HUES64 (cell line): Measurements from ENCODE around the gene NFRKB.
"Not testable (repeated sequence)": the region's sequence is repeated elsewhere in the genome, so short reads cannot be mapped to it uniquely, and the experiment has no call there.

ENCODE experiments used
- H3K27ac ChIP-seq: 2 replicates; pipeline ENCODE4 v1.7.0; 2013; ENCODE audit warnings: low read depth, low read length, inconsistent platforms
- H3K27me3 ChIP-seq: 2 replicates; pipeline ENCODE4 v1.6.1; 2013; ENCODE audit warnings: mild to moderate bottlenecking, low read length; ENCODE audit not compliant: insufficient read depth
- H3K36me3 ChIP-seq: 2 replicates; pipeline ENCODE4 v1.6.1; 2013; ENCODE audit warnings: mild to moderate bottlenecking, low read length; ENCODE audit not compliant: insufficient read depth
- H3K4me1 ChIP-seq: 2 replicates; pipeline ENCODE4 v1.6.1; 2013; ENCODE audit warnings: mild to moderate bottlenecking, low read length, moderate library complexity; ENCODE audit not compliant: insufficient read depth
- H3K4me3 ChIP-seq: 2 replicates; pipeline ENCODE4 v1.5.1; 2013; ENCODE audit warnings: mild to moderate bottlenecking, low read length, moderate library complexity
- H3K9ac ChIP-seq: 2 replicates; pipeline ENCODE4 v1.6.1; 2013; ENCODE audit warnings: mild to moderate bottlenecking, low read depth, low read length
- H3K9me3 ChIP-seq: 2 replicates; pipeline ENCODE4 v1.6.1; 2013; ENCODE audit warnings: low read depth, low read length; ENCODE audit not compliant: insufficient read depth
- WGBS: fragments of 150-250, 120-280 bp; methylation state at CpG from one replicate; pipeline ENCODE4 v1.1.7; 2013; ENCODE audit warnings: missing lambda C conversion rate; 5-methylcytosine and 5-hydroxymethylcytosine counted together

Gene NFRKB

DNA sequence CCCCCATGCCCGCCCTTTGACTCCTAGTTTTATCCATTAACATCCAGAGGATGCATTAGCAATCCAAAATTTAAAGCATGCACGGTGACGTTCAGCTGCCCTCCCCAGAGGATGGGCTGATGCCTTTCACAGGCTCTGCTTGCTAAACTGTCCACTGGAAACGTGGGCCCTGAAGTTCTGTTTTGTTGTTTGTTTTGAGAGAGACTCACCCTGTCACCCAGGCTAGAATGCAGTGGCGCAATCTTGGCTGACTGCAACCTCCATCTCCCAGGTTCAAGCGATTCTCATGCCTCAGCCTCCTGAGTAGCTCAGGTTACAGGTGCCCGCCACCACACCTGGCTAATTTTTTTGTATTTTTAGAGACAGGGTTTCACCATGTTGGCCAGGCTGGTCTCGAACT lies 39.3 kb downstream of the NFRKB start:
- H3K27me3 ChIP-seq = no peaks in the 10 kb centered on the region
- no peaks in the 10 kb centered on the region for H3K4me1 ChIP-seq
- no peak overlapping the region for H3K27ac ChIP-seq
- H3K4me3 ChIP-seq = no peak overlapping the region
- no peak overlapping the region for H3K9ac ChIP-seq
- H3K36me3 ChIP-seq = peaks cover 24% of the 10 kb centered on the region
- no peaks in the 10 kb centered on the region for H3K9me3 ChIP-seq
- 88% methylated on average over 8 of the region's 8 CpGs for WGBS

DNA sequence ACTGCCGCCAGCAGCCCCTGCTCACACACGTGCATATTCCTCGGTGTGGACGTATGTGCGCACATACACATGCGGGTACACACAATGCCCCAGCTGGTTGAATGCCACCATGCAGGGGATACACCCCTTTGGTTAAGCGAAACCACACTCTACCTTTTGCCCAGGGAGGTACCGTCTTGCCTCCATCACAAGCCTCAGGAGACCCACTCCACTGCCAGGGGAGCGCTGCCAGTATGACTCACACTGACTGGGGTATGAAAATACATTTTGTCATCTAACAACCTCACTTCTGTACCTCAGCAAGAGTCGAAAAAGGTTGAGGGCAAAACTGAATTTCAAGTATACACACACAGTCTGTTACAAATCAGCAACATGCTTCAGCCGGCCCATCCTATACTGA lies 40.3 kb downstream of the NFRKB start:
- H3K4me3 ChIP-seq = no peak overlapping the region

DNA sequence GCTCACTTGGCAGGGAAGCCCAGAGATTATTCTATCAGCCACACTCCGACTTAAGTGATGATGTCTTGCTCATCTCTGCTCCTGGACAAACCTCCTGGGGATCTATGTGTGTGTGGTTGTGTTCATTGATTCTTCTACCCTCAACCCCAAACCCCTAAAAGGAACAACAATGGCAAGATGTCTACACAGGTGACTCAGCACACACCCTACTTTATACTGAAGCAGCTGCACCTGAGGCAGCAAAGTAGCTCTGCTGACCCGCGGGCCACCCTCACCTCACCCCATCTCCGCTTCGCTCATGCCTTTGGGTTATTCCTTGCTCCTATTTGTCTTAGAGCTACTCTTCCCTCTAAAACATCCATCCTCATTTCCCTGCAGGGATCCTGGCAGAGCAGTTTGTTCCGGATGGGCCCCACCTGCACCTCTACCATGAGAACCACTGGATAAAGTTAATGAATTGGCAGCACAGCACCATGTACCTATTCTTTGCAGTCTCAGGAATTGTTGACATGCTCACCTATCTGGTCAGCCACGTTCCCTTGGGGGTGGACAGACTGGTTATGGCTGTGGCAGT lies 41.1 kb downstream of the NFRKB start:
- Histone ChIP-seq H3K4me3 (no peak overlapping the region), H3K4me1 (no peaks in the 10 kb centered on the region), H3K36me3 (peaks cover 8% of the 10 kb centered on the region; the same call in 1 of the 2 replicates), H3K9ac (no peak overlapping the region), H3K27ac (no peak overlapping the region), H3K9me3 (no peaks in the 10 kb centered on the region), H3K27me3 (no peaks in the 10 kb centered on the region)
- 94% methylated on average over 7 of the region's 7 CpGs for WGBS

More for the DNA sequence above, 40.3 kb downstream of the NFRKB start:
- Histone ChIP-seq H3K9ac (no peak overlapping the region), H3K9me3 (no peaks in the 10 kb centered on the region), H3K36me3 (peaks cover 14% of the 10 kb centered on the region), H3K27me3 (no peaks in the 10 kb centered on the region), H3K27ac (no peak overlapping the region), H3K4me1 (no peaks in the 10 kb centered on the region)
- WGBS = 90% methylated on average over 11 of the region's 11 CpGs

DNA sequence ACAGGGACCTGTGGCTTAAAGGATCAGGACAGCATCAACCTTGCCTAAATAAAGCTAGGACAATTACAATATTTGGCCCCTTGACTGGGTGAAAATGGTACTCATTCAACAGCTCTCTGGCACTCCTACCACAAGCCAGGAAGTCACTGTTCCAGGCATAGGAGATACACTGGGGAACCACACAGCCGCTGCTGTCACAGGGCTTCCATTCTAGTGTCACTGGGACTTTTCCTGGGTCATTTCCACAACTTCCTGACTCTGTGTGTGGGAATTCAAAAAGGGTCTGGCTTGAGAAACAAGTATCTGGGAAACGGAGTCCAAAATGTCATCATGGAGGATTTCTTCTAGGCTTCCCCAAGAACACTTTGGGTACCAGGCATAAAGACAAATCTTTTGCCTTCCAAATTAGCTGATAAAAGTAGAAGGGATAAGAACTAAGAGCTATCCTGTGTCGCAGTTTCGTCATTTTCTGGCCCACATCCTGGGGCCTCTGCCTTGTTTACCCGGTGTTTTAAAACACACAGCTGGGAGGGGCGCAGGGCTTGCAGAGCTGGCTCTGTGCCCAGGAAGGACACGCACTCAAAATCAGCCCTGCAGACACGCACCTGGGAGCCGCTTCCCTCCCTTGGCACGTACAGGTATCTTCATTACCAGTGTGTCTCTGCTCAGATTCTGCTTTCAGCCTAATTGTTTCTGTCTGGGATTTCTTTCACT lies 41.7 kb downstream of the NFRKB start:
- H3K27ac ChIP-seq = no peak overlapping the region
- 85% methylated on average over 10 of the region's 10 CpGs for WGBS
- no peaks in the 10 kb centered on the region for H3K27me3 ChIP-seq
- H3K4me1 ChIP-seq = no peaks in the 10 kb centered on the region
- no peak overlapping the region for H3K9ac ChIP-seq
- H3K4me3 ChIP-seq = no peak overlapping the region
- peaks cover 3% of the 10 kb centered on the region; the same call in 1 of the 2 replicates for H3K36me3 ChIP-seq
- H3K9me3 ChIP-seq = no peaks in the 10 kb centered on the region

DNA sequence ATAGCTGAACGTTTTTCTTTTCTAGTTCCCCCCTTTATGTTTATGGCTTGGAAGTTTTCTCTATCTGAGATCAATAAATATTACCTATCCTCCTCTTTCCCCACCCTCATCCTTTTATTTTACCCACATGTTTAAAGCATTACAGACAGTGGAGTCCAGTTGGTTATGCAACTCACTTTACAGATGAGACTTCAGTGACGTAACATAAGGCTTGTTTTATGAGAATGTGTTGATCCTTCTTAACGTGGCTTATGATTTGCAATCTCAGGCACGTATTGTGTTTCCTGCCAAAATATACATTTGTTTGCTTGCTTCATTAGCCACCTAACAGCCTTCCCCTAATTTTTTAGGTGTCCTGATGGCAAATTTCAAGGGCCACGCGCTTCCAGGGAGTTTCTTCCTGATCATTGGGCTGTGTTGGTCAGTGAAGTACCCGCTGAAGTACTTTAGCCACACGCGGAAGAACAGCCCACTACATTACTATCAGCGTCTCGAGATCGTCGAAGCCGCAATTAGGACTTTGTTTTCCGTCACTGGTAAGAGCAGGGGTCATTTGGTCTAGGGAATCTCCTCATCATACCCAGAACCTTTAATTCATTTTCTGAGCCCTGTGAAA lies 43.1 kb downstream of the NFRKB start:
- no peak overlapping the region for H3K9ac ChIP-seq
- 95% methylated on average over 14 of the region's 15 CpGs for WGBS
- H3K9me3 ChIP-seq = no peaks in the 10 kb centered on the region

DNA sequence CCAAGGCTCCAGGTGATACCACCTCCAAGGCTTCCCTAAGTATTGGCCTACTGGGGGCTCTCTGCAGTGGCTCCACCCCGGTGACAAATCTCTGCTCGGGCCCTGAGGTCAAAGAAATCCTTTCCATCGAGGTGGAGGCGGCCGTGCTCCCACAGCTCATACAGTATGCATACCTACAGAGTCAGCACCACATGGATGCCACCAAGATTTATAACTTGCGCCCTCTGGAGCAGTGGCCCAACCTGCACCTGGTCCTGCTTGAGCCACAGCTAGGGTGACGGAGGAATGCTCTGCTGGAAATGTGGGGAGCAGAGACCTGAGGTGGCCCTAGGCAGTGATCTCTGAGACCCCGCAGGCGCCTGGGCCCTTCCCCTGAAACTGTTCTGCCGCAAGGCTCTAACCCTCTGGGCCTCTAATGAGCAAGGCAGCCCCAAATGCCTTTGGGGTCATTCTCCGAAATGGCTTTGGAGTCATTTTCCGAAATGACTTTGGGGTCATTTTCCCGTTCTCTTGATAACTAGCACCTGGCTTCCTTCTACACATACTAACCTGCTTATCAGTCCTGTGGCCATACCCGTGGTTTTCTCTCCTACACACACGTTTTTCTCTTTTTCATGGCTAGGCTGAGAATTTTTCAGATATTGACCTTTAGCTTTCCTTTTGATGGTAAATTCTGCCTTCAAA lies 45.8 kb downstream of the NFRKB start:
- H3K9me3 ChIP-seq = no peaks in the 10 kb centered on the region
- H3K27me3 ChIP-seq = no peaks in the 10 kb centered on the region
- 92% methylated on average over 15 of the region's 15 CpGs for WGBS
- H3K27ac ChIP-seq = no peak overlapping the region
- H3K4me1 ChIP-seq = no peaks in the 10 kb centered on the region
- no peak overlapping the region for H3K4me3 ChIP-seq
- no peaks in the 10 kb centered on the region for H3K36me3 ChIP-seq
- no peak overlapping the region for H3K9ac ChIP-seq

More for the DNA sequence above, 43.1 kb downstream of the NFRKB start:
- H3K27me3 ChIP-seq = no peaks in the 10 kb centered on the region
- H3K27ac ChIP-seq = no peak overlapping the region
- H3K4me1 ChIP-seq = no peaks in the 10 kb centered on the region
- no peaks in the 10 kb centered on the region for H3K36me3 ChIP-seq
- H3K4me3 ChIP-seq = no peak overlapping the region

DNA sequence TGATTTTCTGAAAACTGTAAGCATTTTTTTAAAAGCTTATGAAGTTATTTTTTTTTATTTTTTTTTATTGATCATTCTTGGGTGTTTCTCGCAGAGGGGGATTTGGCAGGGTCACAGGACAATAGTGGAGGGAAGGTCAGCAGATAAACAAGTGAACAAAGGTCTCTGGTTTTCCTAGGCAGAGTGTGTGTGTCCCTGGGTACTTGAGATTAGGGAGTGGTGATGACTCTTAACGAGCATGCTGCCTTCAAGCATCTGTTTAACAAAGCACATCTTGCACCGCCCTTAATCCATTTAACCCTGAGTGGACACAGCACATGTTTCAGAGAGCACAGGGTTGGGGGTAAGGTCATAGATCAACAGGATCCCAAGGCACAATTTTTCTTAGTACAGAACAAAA lies 48.0 kb downstream of the NFRKB start:
- not testable (repeated sequence) for H3K4me3 ChIP-seq, H3K27me3 ChIP-seq, H3K4me1 ChIP-seq, H3K9ac ChIP-seq, H3K27ac ChIP-seq, H3K36me3 ChIP-seq, H3K9me3 ChIP-seq
- WGBS = no CpG with 5 or more reads among the region's 3 CpGs

DNA sequence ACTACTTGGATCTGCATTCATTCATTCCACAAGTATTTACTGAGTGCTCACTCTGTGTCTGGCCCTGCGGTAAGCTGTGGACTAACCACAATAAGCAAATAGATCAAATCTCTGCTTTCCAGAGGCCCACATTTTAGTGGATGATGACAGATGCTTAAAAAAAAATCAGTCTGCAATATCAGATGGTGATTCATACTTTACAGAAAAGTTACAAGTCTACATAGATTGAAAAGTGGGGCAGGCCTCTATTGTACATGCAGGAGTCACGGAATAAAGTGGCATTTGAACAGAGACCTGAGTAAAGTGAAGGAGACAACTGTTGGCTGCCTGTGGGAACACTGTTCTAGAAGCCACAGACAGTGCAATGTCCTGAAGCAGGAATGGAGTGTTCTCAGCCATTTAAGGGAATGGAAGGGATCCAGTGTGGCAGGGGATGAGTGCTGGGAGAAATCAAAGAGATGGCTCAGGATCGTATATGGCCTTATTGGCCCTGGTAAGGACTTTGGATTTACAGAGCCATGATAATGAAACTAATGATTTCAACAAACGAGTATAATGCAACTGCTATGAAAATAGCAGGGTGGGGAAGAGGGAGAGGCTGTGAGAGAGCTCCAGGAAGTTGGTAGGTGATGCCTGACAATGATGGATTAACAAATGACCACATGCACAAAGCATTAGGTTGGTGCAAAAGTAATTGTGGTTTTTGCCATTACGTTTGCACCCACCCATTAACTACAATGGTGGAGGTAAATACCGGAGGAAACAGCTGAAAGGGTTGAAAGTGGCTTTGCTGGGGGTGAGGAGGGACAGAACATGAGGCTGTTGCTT lies 48.7 kb downstream of the NFRKB start:
- no peaks in the 10 kb centered on the region for H3K4me1 ChIP-seq
- H3K27ac ChIP-seq = no peak overlapping the region

More for the DNA sequence above, 48.7 kb downstream of the NFRKB start:
- no peaks in the 10 kb centered on the region for H3K36me3 ChIP-seq
- no peak overlapping the region for H3K4me3 ChIP-seq
- no peak overlapping the region for H3K9ac ChIP-seq
- H3K9me3 ChIP-seq = no peaks in the 10 kb centered on the region
- WGBS = 93% methylated on average over 5 of the region's 6 CpGs
- no peaks in the 10 kb centered on the region for H3K27me3 ChIP-seq
